GM12878 (cell line): ENCODE data around the gene KIF17.

Source experiments
- ATF3 ChIP-seq: IDR thresholded peaks from 2 replicates; pipeline ENCODE4 v1.6.1; 2011; ENCODE audit warnings: low read depth, mild to moderate bottlenecking, low read length, moderate library complexity, borderline replicate concordance; ENCODE audit errors: extremely low read depth
- CBFB ChIP-seq: IDR thresholded peaks from 2 replicates; pipeline ENCODE4 v1.6.1; 2016; ENCODE audit warnings: antibody characterized with exemption, low read depth
- CHD4 ChIP-seq: fragments of 200-600 bp; sonication (generic); IDR thresholded peaks from 2 replicates; pipeline ENCODE4 v1.6.1; 2016; ENCODE audit warnings: mild to moderate bottlenecking
- CTCF ChIP-seq, 3 experiments: IDR thresholded peaks in 2 of 3; conservative IDR thresholded peaks in 1 of 3; 2 replicates each; pipeline ENCODE4 v1.5.1; 2011; ENCODE audit warnings: low read depth in 3 of 3, low read length in 3 of 3, mild to moderate bottlenecking in 3 of 3, control low read depth in 2 of 3, moderate library complexity in 2 of 3, inconsistent platforms in 1 of 3, mixed read lengths in 1 of 3; ENCODE audit not compliant: control insufficient read depth in 2 of 3, insufficient read depth in 1 of 3; ENCODE audit errors: extremely low read depth in 1 of 3
- ESRRA ChIP-seq: IDR thresholded peaks from 2 replicates; pipeline ENCODE4 v1.6.1; 2012; ENCODE audit warnings: mild to moderate bottlenecking, low read length, improper control_type of control experiment
- NR2C1 ChIP-seq: fragments of 450-650 bp; IDR thresholded peaks from 2 replicates; pipeline ENCODE4 v1.6.1; 2017; ENCODE audit warnings: antibody characterized with exemption, mild to moderate bottlenecking, moderate library complexity
- NRF1 ChIP-seq: conservative IDR thresholded peaks from 2 replicates; pipeline ENCODE4 v1.6.1; 2011; ENCODE audit warnings: mild to moderate bottlenecking, low read depth, low read length, improper control_type of control experiment
- POLR2A ChIP-seq: IDR thresholded peaks from 2 replicates; pipeline ENCODE4 v1.6.1; 2011; ENCODE audit warnings: low read depth, mild to moderate bottlenecking, low read length
- RBBP5 ChIP-seq: fragments of 200-600 bp; sonication (generic); conservative IDR thresholded peaks from 2 replicates; pipeline ENCODE4 v1.6.1; 2016
- SIN3A ChIP-seq: IDR thresholded peaks from 2 replicates; pipeline ENCODE4 v1.6.1; 2012; ENCODE audit warnings: low read depth, low read length, improper control_type of control experiment
- SMARCA5 ChIP-seq: fragments of 450-650 bp; IDR thresholded peaks from 2 replicates; pipeline ENCODE4 v1.6.1; 2017; ENCODE audit warnings: mild to moderate bottlenecking
- SP1 ChIP-seq: IDR thresholded peaks from one replicate; pipeline ENCODE4 v1.6.1; 2011; ENCODE audit warnings: low read depth, low read length
- YY1 ChIP-seq: IDR thresholded peaks from 2 replicates; pipeline ENCODE4 v1.6.1; 2011; ENCODE audit warnings: low read depth, mild to moderate bottlenecking, low read length
- ZBED1 ChIP-seq: IDR thresholded peaks from 2 replicates; pipeline ENCODE4 v1.6.1; 2016; ENCODE audit warnings: borderline replicate concordance

GRCh38 chr1:20704390-20705202 is 13.2 kb downstream of the KIF17 start:
- no peak for TF ChIP-seq CHD4
- no peak for TF ChIP-seq ESRRA
- TF ChIP-seq CTCF (IDR thresholded peaks at IDR 0.05 in 2 of 3, conservative IDR thresholded peaks at IDR 0.05 in 1 of 3; ENCODE audit: control insufficient read depth in 2 of 3, extremely low read depth in 1 of 3, insufficient read depth in 1 of 3, low read depth in 3 of 3, low read length in 3 of 3), result no peak
- TF ChIP-seq YY1, result no peak
- TF ChIP-seq SMARCA5, result no peak
- no peak for TF ChIP-seq SP1
- no peak for TF ChIP-seq RBBP5
- no peak for TF ChIP-seq ATF3
- TF ChIP-seq ZBED1, result no peak
- no peak for TF ChIP-seq NR2C1
- TF ChIP-seq CBFB, result no peak
- TF ChIP-seq NRF1, result no peak
- no peak for TF ChIP-seq POLR2A
- TF ChIP-seq SIN3A, result no peak
